GM19455 (cell line): ENCODE data around the gene MRPL11.
"Not testable (repeated sequence)": the region's sequence is repeated elsewhere in the genome, so short reads cannot be mapped to it uniquely, and the experiment has no call there.

Experiments used
- ATAC-seq: cut with Tn5 transposase; IDR thresholded peaks from one replicate; pipeline ENCODE4 v1.9.1; 2021; ENCODE audit not compliant: unreplicated experiment

The MRPL11 gene

GRCh38 chr11:66431871-66432329, 6.7 kb downstream of the MRPL11 start:
- ATAC-seq, result not testable (repeated sequence)

GRCh38 chr11:66431287-66431686, 7.4 kb downstream of the MRPL11 start:
- not testable (repeated sequence) for ATAC-seq

- ATAC-seq, result no peak
Measured at GRCh38 chr11:66429983-66430602, 8.6 kb downstream of the MRPL11 start.

- no peak for ATAC-seq
Measured at GRCh38 chr11:66428933-66429332, 9.7 kb downstream of the MRPL11 start.

- no peak for ATAC-seq
Measured at GRCh38 chr11:66426314-66426713, 12.3 kb downstream of the MRPL11 start.

GRCh38 chr11:66421492-66422205, 17.0 kb downstream of the MRPL11 start:
- no peak for ATAC-seq

- no peak for ATAC-seq
Measured at GRCh38 chr11:66420671-66421476, 17.8 kb downstream of the MRPL11 start, which contains the start of gene NPAS4. Gene NPAS4 (plus strand): TSS chr11:66421035. CDS start chr11:66421180, 145 bp downstream.

GRCh38 chr11:66419825-66420224, 18.8 kb downstream of the MRPL11 start:
- ATAC-seq, result no peak

GRCh38 chr11:66418986-66419308, 19.7 kb downstream of the MRPL11 start:
- no peak for ATAC-seq

GRCh38 chr11:66418168-66418985, 20.3 kb downstream of the MRPL11 start:
- ATAC-seq, result no peak

- no peak for ATAC-seq
Measured at GRCh38 chr11:66417000-66417399, 21.6 kb downstream of the MRPL11 start.

- ATAC-seq, result no peak
Measured at GRCh38 chr11:66415423-66415822, 23.2 kb downstream of the MRPL11 start.

- ATAC-seq, result no peak
Measured at GRCh38 chr11:66414120-66414934, 24.3 kb downstream of the MRPL11 start.

GRCh38 chr11:66413167-66413566, 25.5 kb downstream of the MRPL11 start:
- no peak for ATAC-seq

GRCh38 chr11:66412110-66412509, 26.5 kb downstream of the MRPL11 start:
- no peak for ATAC-seq

- ATAC-seq, result no peak
Measured at GRCh38 chr11:66411323-66411722, 27.3 kb downstream of the MRPL11 start.

GRCh38 chr11:66410191-66410590, 28.5 kb downstream of the MRPL11 start:
- no peak for ATAC-seq

- no peak for ATAC-seq
Measured at GRCh38 chr11:66409226-66409625, 29.4 kb downstream of the MRPL11 start.

- peak; percentile 59 for ATAC-seq
Measured at GRCh38 chr11:66408488-66409214, 30.0 kb downstream of the MRPL11 start.
